ENCODE results near the gene CHN1.

The CHN1 gene

GRCh38 chr2:175027755-175028154 is 22.6 kb upstream of the CHN1 start:
- Histone ChIP-seq H3K4me3 (ENCODE audit: low read depth, low read length) (no peak overlapping the region), H3K9me3 (ENCODE audit: control insufficient read depth, insufficient read depth, low read length) (no peaks in the 10 kb centered on the region), H3K27ac (ENCODE audit: low read depth, low read length) (no peak overlapping the region), H3K4me1 (ENCODE audit: control insufficient read depth, insufficient read depth, low read length) (0 out of 2 replicates have a peak, but pooled peaks cover 4% of the 10 kb centered on the region), H3K27me3 (ENCODE audit: control insufficient read depth, insufficient read depth, low read length) (no peaks in the 10 kb centered on the region), H3K36me3 (ENCODE audit: control insufficient read depth, insufficient read depth, low read length) (no peaks in the 10 kb centered on the region), H3K9ac (ENCODE audit: low read depth, low read length) (no peak overlapping the region)

DNA sequence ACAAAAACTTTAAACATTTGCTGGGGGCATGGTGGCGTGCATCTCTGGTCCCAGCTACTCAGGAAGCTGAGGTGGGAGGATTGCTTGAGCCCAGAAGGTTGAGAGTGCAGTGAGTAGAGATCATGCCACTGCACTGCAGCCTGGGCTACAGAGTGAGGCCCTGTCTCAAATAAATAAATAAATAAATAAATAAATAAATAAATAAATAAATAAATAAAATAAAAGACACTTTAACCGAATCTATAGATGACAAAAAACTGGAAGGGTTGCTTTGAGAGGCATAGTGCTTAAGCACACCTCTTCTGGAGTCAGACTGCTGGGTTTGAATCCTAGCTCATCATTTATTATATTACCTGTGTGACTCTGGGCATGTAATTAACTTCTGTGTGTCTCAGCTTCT is 21.2 kb upstream of the CHN1 start:
- 0 out of 2 replicates have a peak, but pooled peaks cover 4% of the 10 kb centered on the region for H3K4me1 ChIP-seq (ENCODE audit: control insufficient read depth, insufficient read depth, low read length)
- H3K9me3 ChIP-seq (ENCODE audit: control insufficient read depth, insufficient read depth, low read length): no peaks in the 10 kb centered on the region
- no peaks in the 10 kb centered on the region for H3K36me3 ChIP-seq (ENCODE audit: control insufficient read depth, insufficient read depth, low read length)
- H3K4me3 ChIP-seq (ENCODE audit: low read depth, low read length): no peak overlapping the region
- no peak overlapping the region for H3K27ac ChIP-seq (ENCODE audit: low read depth, low read length)
- H3K27me3 ChIP-seq (ENCODE audit: control insufficient read depth, insufficient read depth, low read length): no peaks in the 10 kb centered on the region
- no peak overlapping the region for H3K9ac ChIP-seq (ENCODE audit: low read depth, low read length)

- H3K27me3 ChIP-seq (ENCODE audit: control insufficient read depth, insufficient read depth, low read length): no peaks in the 10 kb centered on the region
- H3K4me3 ChIP-seq (ENCODE audit: low read depth, low read length): no peak overlapping the region
- H3K9me3 ChIP-seq (ENCODE audit: control insufficient read depth, insufficient read depth, low read length): no peaks in the 10 kb centered on the region
- 0 out of 2 replicates have a peak, but pooled peaks cover 4% of the 10 kb centered on the region for H3K4me1 ChIP-seq (ENCODE audit: control insufficient read depth, insufficient read depth, low read length)
- no peaks in the 10 kb centered on the region for H3K36me3 ChIP-seq (ENCODE audit: control insufficient read depth, insufficient read depth, low read length)
- no peak overlapping the region for H3K9ac ChIP-seq (ENCODE audit: low read depth, low read length)
- H3K27ac ChIP-seq (ENCODE audit: low read depth, low read length): no peak overlapping the region
Measured at GRCh38 chr2:175025946-175026345, 20.8 kb upstream of the CHN1 start.

DNA sequence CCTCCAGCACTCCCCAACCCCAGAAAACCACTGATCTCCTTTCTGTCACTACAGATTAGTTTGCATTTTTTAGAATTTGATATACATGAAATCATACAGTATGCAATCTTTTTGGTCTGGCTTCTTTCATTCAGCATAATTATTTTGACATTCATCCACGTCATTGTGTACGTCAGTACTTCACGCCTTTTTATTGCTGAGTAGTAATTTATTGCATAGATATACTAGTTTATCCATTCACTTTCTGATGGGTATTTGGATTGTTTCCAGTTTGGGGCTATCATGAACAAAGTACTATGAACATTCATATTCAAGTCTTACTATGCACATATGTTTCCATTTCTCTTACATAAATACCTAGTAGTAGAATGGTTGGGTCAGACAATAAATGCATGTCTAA is 20.1 kb upstream of the CHN1 start:
- H3K4me3 ChIP-seq (ENCODE audit: low read depth, low read length): no peak overlapping the region
- H3K9me3 ChIP-seq (ENCODE audit: control insufficient read depth, insufficient read depth, low read length): no peaks in the 10 kb centered on the region
- H3K4me1 ChIP-seq (ENCODE audit: control insufficient read depth, insufficient read depth, low read length): 0 out of 2 replicates have a peak, but pooled peaks cover 4% of the 10 kb centered on the region
- H3K27me3 ChIP-seq (ENCODE audit: control insufficient read depth, insufficient read depth, low read length): no peaks in the 10 kb centered on the region
- H3K9ac ChIP-seq (ENCODE audit: low read depth, low read length): no peak overlapping the region
- H3K27ac ChIP-seq (ENCODE audit: low read depth, low read length): no peak overlapping the region
- H3K36me3 ChIP-seq (ENCODE audit: control insufficient read depth, insufficient read depth, low read length): no peaks in the 10 kb centered on the region

DNA sequence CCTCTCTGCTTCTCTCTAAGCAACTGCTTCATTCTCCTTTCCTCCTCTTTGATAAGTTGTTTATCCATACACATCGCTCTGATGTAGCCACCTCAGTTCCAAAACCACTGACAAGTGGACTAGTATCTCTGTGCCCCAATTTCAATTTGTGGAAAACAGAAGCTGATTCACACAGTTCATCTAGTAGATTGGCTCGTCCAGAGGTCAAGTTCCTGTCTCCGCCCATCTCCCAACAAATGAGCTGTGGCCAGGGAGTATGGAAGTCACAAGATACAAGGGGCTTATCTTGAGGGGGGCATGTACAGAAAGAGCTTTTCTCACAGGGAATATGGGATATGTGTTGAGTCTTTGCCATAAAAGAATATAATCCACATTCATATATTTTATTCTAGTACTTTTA is 17.7 kb upstream of the CHN1 start:
- H3K4me1 ChIP-seq (ENCODE audit: control insufficient read depth, insufficient read depth, low read length): no peaks in the 10 kb centered on the region
- no peak overlapping the region for H3K4me3 ChIP-seq (ENCODE audit: low read depth, low read length)
- no peak overlapping the region for H3K9ac ChIP-seq (ENCODE audit: low read depth, low read length)
- H3K27ac ChIP-seq (ENCODE audit: low read depth, low read length): no peak overlapping the region
- no peaks in the 10 kb centered on the region for H3K27me3 ChIP-seq (ENCODE audit: control insufficient read depth, insufficient read depth, low read length)
- no peaks in the 10 kb centered on the region for H3K36me3 ChIP-seq (ENCODE audit: control insufficient read depth, insufficient read depth, low read length)
- H3K9me3 ChIP-seq (ENCODE audit: control insufficient read depth, insufficient read depth, low read length): no peaks in the 10 kb centered on the region

GRCh38 chr2:175019566-175020327 is 14.6 kb upstream of the CHN1 start:
- H3K27ac ChIP-seq (ENCODE audit: low read depth, low read length): no peak overlapping the region
- no peaks in the 10 kb centered on the region for H3K36me3 ChIP-seq (ENCODE audit: control insufficient read depth, insufficient read depth, low read length)
- no peak overlapping the region for H3K9ac ChIP-seq (ENCODE audit: low read depth, low read length)
- no peak overlapping the region for H3K4me3 ChIP-seq (ENCODE audit: low read depth, low read length)
- no peaks in the 10 kb centered on the region for H3K27me3 ChIP-seq (ENCODE audit: control insufficient read depth, insufficient read depth, low read length)
- no peaks in the 10 kb centered on the region for H3K9me3 ChIP-seq (ENCODE audit: control insufficient read depth, insufficient read depth, low read length)
- H3K4me1 ChIP-seq (ENCODE audit: control insufficient read depth, insufficient read depth, low read length): no peaks in the 10 kb centered on the region

DNA sequence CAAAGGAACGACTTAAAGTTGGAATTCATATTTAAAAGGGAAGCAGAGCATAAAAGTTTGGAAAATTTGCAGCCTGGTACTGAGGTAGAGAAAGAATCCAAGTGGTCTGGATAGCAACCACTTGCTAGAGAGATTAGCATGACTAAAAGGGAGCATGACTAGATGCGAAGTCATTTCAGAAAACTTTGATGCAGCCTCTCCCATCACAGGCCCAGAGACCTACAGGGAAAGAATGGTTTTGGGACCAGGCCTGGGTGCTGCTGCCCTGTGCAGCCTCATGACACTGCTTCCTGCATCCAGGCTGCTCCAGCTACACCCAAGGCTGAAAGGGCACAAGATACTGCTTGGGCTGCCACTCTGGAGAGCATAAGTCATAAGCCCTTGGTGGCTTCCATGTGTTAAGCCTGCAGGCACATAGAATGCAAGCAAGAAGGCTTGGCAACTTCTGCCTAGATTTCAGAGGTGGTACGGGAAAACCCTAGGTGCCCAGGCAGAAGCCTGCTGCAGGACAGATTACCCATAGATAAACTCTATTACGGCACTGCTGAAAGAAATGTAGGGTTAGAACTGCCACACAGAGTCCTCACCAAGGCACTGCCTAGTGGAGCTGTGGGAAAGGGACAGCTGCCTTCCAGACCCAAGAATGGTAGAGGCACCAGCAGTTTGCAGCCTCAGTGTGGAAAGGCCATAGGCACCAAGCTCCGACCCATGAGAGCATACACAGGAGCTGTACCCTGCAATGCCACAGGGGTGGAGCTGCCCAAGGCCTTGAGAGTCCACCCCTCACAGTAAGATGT is 12.6 kb upstream of the CHN1 start:
- Histone ChIP-seq H3K4me3 (ENCODE audit: low read depth, low read length) (no peak overlapping the region), H3K27ac (ENCODE audit: low read depth, low read length) (no peak overlapping the region)

GRCh38 chr2:175015340-175015739 is 10.2 kb upstream of the CHN1 start:
- Histone ChIP-seq H3K36me3 (ENCODE audit: control insufficient read depth, insufficient read depth, low read length) (no peaks in the 10 kb centered on the region), H3K27me3 (ENCODE audit: control insufficient read depth, insufficient read depth, low read length) (no peaks in the 10 kb centered on the region), H3K9ac (ENCODE audit: low read depth, low read length) (no peak overlapping the region), H3K4me3 (ENCODE audit: low read depth, low read length) (no peak overlapping the region), H3K9me3 (ENCODE audit: control insufficient read depth, insufficient read depth, low read length) (no peaks in the 10 kb centered on the region), H3K4me1 (ENCODE audit: control insufficient read depth, insufficient read depth, low read length) (no peaks in the 10 kb centered on the region), H3K27ac (ENCODE audit: low read depth, low read length) (no peak overlapping the region)

More for the DNA sequence above, 12.6 kb upstream of the CHN1 start:
- no peak overlapping the region for H3K9ac ChIP-seq (ENCODE audit: low read depth, low read length)
- H3K36me3 ChIP-seq (ENCODE audit: control insufficient read depth, insufficient read depth, low read length): no peaks in the 10 kb centered on the region
- H3K4me1 ChIP-seq (ENCODE audit: control insufficient read depth, insufficient read depth, low read length): no peaks in the 10 kb centered on the region
- no peaks in the 10 kb centered on the region for H3K9me3 ChIP-seq (ENCODE audit: control insufficient read depth, insufficient read depth, low read length)
- H3K27me3 ChIP-seq (ENCODE audit: control insufficient read depth, insufficient read depth, low read length): no peaks in the 10 kb centered on the region

DNA sequence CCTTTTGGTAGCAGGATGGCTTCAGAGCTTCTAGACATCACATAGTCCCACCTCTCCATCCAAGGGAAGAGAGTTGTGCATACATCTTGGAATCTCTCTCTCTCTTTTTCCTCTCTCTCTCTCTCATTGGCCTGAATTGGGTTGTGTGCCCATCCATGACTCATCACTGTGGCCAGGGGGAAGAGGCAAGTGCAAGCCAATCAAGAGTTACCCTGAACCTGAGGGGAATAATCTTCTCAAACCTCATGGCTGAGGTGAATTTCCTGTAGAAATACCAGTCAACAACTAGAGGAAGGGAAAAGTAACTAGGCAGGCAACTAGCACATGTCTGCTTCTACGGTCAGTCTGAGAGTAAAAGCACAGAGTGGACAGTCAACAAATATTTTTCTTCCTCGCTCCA is 7.3 kb upstream of the CHN1 start:
- H3K27ac ChIP-seq (ENCODE audit: low read depth, low read length): no peak overlapping the region
- no peaks in the 10 kb centered on the region for H3K36me3 ChIP-seq (ENCODE audit: control insufficient read depth, insufficient read depth, low read length)
- no peaks in the 10 kb centered on the region for H3K9me3 ChIP-seq (ENCODE audit: control insufficient read depth, insufficient read depth, low read length)
- H3K4me3 ChIP-seq (ENCODE audit: low read depth, low read length): no peak overlapping the region
- no peaks in the 10 kb centered on the region for H3K27me3 ChIP-seq (ENCODE audit: control insufficient read depth, insufficient read depth, low read length)
- peaks cover 8% of the 10 kb centered on the region; the same call in 1 of the 2 replicates for H3K4me1 ChIP-seq (ENCODE audit: control insufficient read depth, insufficient read depth, low read length)
- no peak overlapping the region for H3K9ac ChIP-seq (ENCODE audit: low read depth, low read length)

DNA sequence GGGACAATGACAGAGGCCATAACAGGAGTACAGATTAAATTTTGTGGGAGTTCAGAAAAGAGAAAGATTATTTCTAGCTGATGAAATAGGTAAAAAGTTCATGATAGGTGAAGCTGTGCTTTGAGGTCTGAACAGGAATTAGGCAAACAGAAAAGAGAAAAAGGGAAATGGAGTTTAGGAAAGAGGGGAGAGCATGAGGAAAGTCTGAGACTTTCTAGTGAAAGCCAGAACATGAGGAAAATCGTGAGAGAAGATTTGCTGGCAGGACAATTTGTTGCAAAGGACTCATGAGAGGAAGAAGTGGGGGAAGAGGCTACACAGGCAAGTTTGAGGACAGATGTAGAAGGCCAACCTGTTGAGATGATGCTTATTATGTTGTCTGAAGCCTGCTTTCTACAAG is 6.3 kb upstream of the CHN1 start:
- Histone ChIP-seq H3K27me3 (ENCODE audit: control insufficient read depth, insufficient read depth, low read length) (no peaks in the 10 kb centered on the region), H3K9me3 (ENCODE audit: control insufficient read depth, insufficient read depth, low read length) (no peaks in the 10 kb centered on the region), H3K4me1 (ENCODE audit: control insufficient read depth, insufficient read depth, low read length) (peaks cover 17% of the 10 kb centered on the region), H3K36me3 (ENCODE audit: control insufficient read depth, insufficient read depth, low read length) (no peaks in the 10 kb centered on the region), H3K4me3 (ENCODE audit: low read depth, low read length) (no peak overlapping the region), H3K9ac (ENCODE audit: low read depth, low read length) (no peak overlapping the region), H3K27ac (ENCODE audit: low read depth, low read length) (no peak overlapping the region)

DNA sequence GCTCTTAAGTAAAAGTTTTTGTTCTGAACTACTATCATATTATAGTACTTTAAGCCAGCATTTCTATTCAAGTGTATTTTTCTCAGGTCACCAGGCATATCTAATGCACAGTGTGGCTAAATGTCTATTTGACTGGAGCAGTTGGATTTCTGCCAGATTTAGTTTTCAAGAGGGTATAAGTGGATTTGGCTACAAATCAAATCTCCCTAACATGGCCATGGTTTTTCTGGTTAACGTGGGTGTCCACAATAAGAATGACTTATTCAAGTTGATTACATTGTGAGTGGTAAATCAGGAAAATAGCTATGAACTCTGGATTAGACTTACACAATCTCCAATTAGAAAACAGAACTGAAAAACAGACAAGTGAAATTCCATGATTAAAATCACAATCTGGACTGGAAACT is 5.7 kb upstream of the CHN1 start:
- H3K27ac ChIP-seq (ENCODE audit: low read depth, low read length): no peak overlapping the region
- H3K27me3 ChIP-seq (ENCODE audit: control insufficient read depth, insufficient read depth, low read length): no peaks in the 10 kb centered on the region

More for the DNA sequence above, 5.7 kb upstream of the CHN1 start:
- Histone ChIP-seq H3K4me1 (ENCODE audit: control insufficient read depth, insufficient read depth, low read length) (peaks cover 24% of the 10 kb centered on the region), H3K9me3 (ENCODE audit: control insufficient read depth, insufficient read depth, low read length) (no peaks in the 10 kb centered on the region), H3K9ac (ENCODE audit: low read depth, low read length) (no peak overlapping the region), H3K4me3 (ENCODE audit: low read depth, low read length) (no peak overlapping the region), H3K36me3 (ENCODE audit: control insufficient read depth, insufficient read depth, low read length) (no peaks in the 10 kb centered on the region)

All from HUES48 (cell line).